Heart left ventricle (tissue), 13 donors: ENCODE measurements around the gene CRADD.

Experiments used
- POLR2A ChIP-seq, 2 donors: fragments of 450-650 bp; IDR thresholded peaks; one replicate each; pipeline ENCODE4 v1.6.1; 2017; ENCODE audit warnings: antibody characterized with exemption in 2 of 2, mild to moderate bottlenecking in 2 of 2, moderate library complexity in 2 of 2
- TF ChIP-seq, protein P1 (sequence below), 12 donors: fragments of 200-600 bp; sonication (generic) in 4 of 12; IDR thresholded peaks; one replicate each; pipeline versions ENCODE4 v1.5.0 to v1.8.0; 2018 to 2022; ENCODE audit warnings: antibody characterized with exemption in 12 of 12, mild to moderate bottlenecking in 5 of 12
- donor health status: ischemic (EF 13 %, LVEDD 7.1; RV severe dilation, severe dysfunction).
- donor health status: DM: no; HTN: yes; CAD: no.
- donor health status: DM: no; HTN: no; CAD: no.
- donor health status: ischemic (EF 25% LVEDD 6.9; RV normal size, moderate dysfunction).
- donor health status: ischemic (EF 25% LVEDD 5.7; RV mildly dilated, moderate dysfunction).
- donor health status: ischemic (EF 35%, LVEDD 5.7; RV mildly dilated, moderate dysfunction).
- donor health status: nonischemic (EF 11% LVEDD 7.7; RV severe dilation, severe dysfunction).
- donor health status: DM: yes; HTN: yes; CAD: no.
- donor health status: PGD.
- donor health status: ischemic (EF 29% LVEDD 5.4; RV normal size, mild dysfunction).
- donor health status: nonischemic (EF 23%, LVEDD 6.1; RV moderate dilation, normal function).

DNA sequence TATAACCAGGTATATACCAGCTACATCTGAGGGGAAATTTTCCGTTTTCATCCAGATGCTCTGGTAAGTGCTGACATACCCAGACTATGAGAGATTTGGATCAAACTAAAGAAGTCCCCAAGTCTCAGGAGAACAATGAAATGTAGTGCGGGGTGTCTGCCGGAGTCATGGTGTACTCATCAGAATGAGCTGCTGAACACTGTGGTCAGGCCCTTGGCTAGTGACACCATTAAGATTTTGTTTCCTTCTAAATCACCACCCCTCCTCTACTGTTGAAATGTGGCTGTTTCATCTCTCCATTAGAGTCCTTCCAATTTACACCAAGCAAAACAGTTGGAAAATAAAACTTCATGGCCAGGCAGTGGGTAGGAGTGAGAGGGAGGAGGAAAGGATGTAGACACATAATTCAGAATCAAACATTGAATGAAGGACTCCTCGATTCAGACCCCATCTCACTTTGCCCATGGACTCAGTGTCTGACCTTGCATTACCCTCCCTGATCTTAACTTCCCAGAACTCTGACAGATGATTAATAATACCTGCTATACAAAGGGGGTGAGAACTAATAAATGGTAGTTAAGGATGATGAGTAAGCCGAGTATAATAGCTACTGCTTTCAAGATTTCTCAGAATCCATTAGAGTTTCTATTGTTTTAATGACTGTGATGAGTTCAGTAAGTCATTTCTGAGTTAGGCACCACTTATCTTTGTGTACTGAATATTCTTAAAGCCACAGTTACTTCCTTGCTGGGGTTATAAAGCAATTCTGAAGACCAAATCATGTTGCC is 127.4 kb downstream of the CRADD start:
- no peak for TF ChIP-seq POLR2A (IDR thresholded peaks at IDR 0.05)
- TF ChIP-seq, protein P1, sequence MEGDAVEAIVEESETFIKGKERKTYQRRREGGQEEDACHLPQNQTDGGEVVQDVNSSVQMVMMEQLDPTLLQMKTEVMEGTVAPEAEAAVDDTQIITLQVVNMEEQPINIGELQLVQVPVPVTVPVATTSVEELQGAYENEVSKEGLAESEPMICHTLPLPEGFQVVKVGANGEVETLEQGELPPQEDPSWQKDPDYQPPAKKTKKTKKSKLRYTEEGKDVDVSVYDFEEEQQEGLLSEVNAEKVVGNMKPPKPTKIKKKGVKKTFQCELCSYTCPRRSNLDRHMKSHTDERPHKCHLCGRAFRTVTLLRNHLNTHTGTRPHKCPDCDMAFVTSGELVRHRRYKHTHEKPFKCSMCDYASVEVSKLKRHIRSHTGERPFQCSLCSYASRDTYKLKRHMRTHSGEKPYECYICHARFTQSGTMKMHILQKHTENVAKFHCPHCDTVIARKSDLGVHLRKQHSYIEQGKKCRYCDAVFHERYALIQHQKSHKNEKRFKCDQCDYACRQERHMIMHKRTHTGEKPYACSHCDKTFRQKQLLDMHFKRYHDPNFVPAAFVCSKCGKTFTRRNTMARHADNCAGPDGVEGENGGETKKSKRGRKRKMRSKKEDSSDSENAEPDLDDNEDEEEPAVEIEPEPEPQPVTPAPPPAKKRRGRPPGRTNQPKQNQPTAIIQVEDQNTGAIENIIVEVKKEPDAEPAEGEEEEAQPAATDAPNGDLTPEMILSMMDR (IDR thresholded peaks at IDR 0.05): no peak
